Vagina (tissue), 2 donors: ENCODE measurements around the gene ZNF567.

Experiments used
- POLR2A ChIP-seq, 2 donors: fragments of 450-650 bp; IDR thresholded peaks; one replicate each; pipeline ENCODE4 v1.6.1; 2017; ENCODE audit warnings: antibody characterized with exemption in 2 of 2, mild to moderate bottlenecking in 2 of 2, moderate library complexity in 2 of 2
- POLR2AphosphoS5 ChIP-seq, 2 donors: sonication (generic); formaldehyde crosslinking; IDR thresholded peaks; one replicate each; pipeline ENCODE4 v1.9.0; 2017; ENCODE audit warnings: antibody characterized with exemption in 2 of 2, mild to moderate bottlenecking in 2 of 2, low read depth in 1 of 2; ENCODE audit not compliant: insufficient read depth in 1 of 2
- TF ChIP-seq, protein P1 (sequence below), 3 experiments: fragments of 450-650 bp in 2 of 3; fragments of 200-600 bp in 1 of 3; sonication (generic) in 1 of 3; IDR thresholded peaks; one replicate each; pipeline ENCODE4 v1.5.1; 2017 to 2019; ENCODE audit warnings: antibody characterized with exemption in 3 of 3, mild to moderate bottlenecking in 2 of 3, moderate library complexity in 2 of 3

DNA sequence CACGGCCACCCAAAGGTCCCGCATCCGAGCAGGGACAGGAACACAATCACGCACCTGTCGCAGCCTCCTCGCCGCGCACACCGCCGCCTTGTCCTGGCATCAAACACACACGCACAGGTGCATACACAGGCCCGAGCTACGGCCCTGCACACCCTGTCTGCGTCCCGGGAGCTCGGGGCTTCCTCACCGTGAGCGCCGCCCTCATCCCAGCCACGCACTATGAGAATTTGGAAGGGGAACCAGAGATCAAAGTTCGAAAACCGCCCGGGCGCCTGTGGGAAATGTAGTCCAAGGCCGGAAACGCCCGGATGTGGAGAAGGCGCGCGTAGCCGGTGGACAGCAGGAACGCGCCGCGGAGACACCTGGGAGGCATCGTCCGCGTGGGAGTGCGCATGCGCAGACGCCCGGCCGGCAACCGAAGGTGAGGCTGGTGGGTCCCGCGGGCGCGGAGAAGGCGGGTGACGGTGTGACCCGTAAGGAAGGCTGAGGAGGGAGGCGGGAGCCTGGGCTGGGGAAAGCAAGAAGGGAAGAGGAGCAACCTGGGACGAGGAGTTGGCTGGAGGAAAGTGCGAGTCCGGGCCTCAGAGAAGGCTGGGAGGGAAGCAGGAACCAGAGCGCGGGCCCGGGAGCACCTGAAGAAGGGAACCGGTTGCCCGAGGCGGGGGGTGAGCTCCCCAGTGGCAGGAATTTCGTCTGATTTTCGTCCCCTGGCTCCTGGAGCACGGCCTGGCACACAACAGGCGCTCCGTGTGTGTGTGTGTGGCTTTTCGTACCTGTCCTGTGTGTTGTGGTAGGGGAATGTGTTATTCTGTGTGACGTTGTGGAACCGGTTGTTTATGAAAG lies at the start of gene ZNF567:
- TF ChIP-seq, protein P1, sequence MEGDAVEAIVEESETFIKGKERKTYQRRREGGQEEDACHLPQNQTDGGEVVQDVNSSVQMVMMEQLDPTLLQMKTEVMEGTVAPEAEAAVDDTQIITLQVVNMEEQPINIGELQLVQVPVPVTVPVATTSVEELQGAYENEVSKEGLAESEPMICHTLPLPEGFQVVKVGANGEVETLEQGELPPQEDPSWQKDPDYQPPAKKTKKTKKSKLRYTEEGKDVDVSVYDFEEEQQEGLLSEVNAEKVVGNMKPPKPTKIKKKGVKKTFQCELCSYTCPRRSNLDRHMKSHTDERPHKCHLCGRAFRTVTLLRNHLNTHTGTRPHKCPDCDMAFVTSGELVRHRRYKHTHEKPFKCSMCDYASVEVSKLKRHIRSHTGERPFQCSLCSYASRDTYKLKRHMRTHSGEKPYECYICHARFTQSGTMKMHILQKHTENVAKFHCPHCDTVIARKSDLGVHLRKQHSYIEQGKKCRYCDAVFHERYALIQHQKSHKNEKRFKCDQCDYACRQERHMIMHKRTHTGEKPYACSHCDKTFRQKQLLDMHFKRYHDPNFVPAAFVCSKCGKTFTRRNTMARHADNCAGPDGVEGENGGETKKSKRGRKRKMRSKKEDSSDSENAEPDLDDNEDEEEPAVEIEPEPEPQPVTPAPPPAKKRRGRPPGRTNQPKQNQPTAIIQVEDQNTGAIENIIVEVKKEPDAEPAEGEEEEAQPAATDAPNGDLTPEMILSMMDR (IDR thresholded peaks at IDR 0.05) = no peak
- TF ChIP-seq POLR2A (IDR thresholded peaks at IDR 0.05) = peak in 1 of 2 donors; percentile 25
- TF ChIP-seq POLR2AphosphoS5 (IDR thresholded peaks at IDR 0.05; ENCODE audit: insufficient read depth in 1 of 2, low read depth in 1 of 2) = peak; percentile 91 to 100
